Activated CD8-positive, alpha-beta memory T cell treated with anti-CD3 and anti-CD28 coated beads for 36 hours (primary cell): Measurements from ENCODE around the gene TTC34. TPM values are rescaled to one million over a fixed set of nuclear protein-coding genes. Genes with fewer than 3 reads are reported as not detected.
"Not testable (repeated sequence)": the region's sequence is repeated elsewhere in the genome, so short reads cannot be mapped to it uniquely, and the experiment has no call there.

Experiments used
- CTCF ChIA-PET: fragments of 350-600 bp; sonication (Branson Sonifier 250); formaldehyde crosslinking; loops from one replicate; lab custom pipeline; 2021; ENCODE audit warnings: antibody characterized with exemption; lab: Charles Lee
- POLR2A ChIA-PET: fragments of 350-600 bp; sonication (Branson Sonifier 250); formaldehyde crosslinking; loops from one replicate; lab custom pipeline; 2021; ENCODE audit warnings: antibody characterized with exemption; lab: Charles Lee
- total RNA-seq, 2 experiments: library from RNA; stranded (reverse); gene quantifications; one replicate each; pipeline ENCODE4 v1.2.3, GENCODE V29; 2021

Gene TTC34
- total RNA-seq, 2 experiments from 2014 or later = 1.0 to 1.1 TPM

GRCh38 chr1:2636733-2637132, 164.8 kb downstream of the TTC34 start:
- POLR2A ChIA-PET = interaction anchor here (1.1 kb wide), 1 partner anchor 10 kb away, joined by 3 read pairs; no protein-coding TSS in a partner anchor

GRCh38 chr1:2635361-2636010, 166.0 kb downstream of the TTC34 start:
- ChIA-PET CTCF (interaction anchor here (1.1 kb wide), 1 partner anchor 10 kb away, joined by 3 read pairs; no protein-coding TSS in a partner anchor), POLR2A (interaction anchor here (1.1 kb wide), 1 partner anchor 11 kb away, joined by 3 read pairs; no protein-coding TSS in a partner anchor)

More at GRCh38 chr1:2636733-2637132, 164.8 kb downstream of the TTC34 start:
- CTCF ChIA-PET = interaction anchor here (1.8 kb wide), 1 partner anchor 222 kb away, joined by 4 read pairs; no protein-coding TSS in a partner anchor

- ChIA-PET CTCF (no interaction called here), POLR2A (no interaction called here)
Observed at GRCh38 chr1:2633936-2634491, 167.5 kb downstream of the TTC34 start.

DNA sequence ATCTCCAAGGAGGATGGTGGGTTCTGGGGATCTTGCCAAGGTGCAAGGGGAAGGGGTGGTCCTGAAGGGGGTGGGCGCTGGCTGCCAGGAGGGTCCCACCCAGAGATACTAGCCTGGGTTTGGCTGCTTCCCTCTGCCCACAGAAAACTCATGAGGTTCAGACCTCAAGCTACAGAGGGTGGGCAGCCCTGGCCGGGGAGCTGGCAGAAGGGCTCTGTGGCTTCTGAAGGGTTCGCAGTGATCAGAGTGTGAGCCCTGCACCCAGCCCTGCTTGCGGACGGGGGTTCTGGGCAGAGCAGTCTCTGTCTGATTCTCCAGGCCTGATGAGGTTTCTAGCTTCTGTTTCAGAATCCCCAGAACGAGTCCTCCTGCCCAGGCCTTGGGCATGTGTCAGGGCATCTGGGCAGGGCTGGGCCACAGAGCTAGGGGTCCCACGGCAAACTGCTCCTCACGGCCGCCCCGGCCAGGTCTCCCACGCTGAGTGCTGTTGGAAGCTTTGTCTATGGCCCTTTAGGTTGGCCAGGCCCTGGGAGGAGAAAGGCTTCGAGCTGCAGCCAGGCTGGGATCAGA, 168.0 kb downstream of the TTC34 start:
- POLR2A ChIA-PET = no interaction called here
- CTCF ChIA-PET = no interaction called here

DNA sequence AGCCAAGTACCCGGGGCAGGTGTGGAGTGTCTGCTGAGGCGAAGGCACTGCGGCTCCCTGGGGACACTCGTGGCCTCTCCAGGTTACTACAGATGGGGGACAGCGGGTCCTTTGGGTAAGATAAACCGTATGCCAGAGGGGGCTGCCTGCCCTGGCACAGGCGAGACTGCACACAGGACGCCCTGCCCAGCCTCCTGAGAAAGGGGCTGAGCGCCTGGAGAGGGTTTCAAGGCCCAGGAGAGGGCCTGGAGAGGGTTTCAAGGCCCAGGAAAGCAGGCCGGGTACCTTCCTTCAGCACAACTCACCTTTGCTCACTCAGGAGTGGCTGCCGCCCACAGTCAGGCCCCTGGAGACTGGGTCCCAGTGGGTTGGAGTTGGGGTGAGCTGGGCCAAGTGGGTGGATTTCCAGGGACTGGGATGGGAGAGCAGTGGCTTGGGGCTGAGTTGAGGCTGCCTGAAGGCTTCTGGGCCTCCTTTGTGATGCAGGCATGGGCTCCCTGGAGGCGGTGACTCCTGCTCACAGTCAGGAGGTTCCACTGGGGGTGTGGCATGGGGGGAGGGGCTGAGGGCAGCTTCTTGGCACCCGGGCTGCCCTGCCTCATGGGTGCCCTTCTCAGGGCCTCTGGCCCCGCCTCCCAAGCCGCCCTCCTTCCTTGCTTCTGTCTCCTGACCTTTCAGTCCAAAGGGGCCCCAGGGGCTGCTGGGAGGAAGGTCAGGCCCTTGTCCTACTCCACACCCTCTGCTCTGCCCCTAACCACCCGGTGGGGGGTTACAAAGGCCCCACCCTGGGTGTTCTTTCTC, 168.7 kb downstream of the TTC34 start, which contains the start of gene MMEL1:
Gene MMEL1, minus strand, starts transcription at position 456 of the 801 bp plus-strand sequence. CDS start 3,532 bp downstream, outside the sequence.
- ChIA-PET POLR2A (no interaction called here), CTCF (no interaction called here)

DNA sequence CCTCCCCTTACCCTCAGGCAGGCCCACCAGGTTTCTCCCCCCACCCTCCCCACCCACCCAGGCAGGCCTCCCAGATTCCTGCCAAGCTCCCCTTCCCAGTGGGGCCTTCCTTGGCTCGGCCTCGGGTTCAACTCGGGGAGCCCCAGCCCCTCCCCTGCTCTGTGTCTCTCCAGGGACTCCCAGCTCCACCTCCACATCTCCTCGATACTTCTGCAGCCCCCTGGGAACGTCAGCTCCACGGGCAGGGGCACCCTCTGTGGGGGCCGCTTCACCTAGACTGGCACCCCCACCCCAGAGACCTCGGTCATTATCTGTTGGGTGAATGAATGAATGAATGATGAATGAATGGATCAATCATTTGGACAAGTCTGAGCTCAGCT, 169.5 kb downstream of the TTC34 start:
- CTCF ChIA-PET = no interaction called here
- POLR2A ChIA-PET = no interaction called here

DNA sequence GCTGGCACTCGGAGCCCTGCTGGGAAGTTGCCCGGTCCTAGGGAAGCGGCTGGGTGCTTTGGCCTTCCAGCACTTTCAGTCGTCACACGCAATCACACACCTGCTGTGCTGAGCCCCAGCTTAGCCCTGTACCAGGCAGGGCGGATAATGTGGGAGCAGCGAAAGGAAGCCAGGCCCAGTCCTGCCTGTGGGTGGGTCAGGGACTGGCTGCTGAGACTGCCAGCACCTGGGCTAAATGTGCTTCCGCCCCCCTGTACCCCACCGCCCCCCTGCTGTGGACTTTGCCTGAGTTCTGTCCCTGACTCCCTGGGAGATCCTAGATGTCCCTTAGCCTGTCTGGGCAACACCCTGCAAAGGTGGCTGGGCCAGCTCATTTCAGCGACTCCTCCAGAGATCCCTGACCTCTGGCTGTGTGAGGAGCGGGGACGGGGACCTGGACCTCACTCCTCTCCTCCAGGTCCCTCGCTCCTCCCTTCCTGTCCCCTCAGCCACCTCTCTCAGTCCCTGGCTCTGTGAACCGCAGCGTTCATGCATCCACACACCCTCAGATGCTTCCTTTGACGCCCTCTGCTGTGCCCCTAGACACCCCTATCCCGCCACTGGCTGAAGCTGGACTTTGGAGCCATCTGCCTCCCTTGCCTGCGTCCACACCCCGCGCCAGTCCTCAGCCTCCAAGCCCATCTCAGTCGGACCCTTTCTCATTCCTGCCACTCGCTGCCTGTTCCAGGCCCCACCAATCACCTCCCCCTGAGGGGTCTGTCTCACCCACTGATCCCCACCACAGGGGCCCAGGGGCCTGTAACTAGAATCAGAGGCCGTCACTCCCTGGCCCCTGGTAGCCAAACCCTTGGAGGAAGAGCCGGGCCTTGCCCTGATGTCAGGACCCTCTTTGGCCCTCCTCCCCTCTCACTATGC, 170.1 kb downstream of the TTC34 start:
- ChIA-PET CTCF (no interaction called here), POLR2A (no interaction called here)

DNA sequence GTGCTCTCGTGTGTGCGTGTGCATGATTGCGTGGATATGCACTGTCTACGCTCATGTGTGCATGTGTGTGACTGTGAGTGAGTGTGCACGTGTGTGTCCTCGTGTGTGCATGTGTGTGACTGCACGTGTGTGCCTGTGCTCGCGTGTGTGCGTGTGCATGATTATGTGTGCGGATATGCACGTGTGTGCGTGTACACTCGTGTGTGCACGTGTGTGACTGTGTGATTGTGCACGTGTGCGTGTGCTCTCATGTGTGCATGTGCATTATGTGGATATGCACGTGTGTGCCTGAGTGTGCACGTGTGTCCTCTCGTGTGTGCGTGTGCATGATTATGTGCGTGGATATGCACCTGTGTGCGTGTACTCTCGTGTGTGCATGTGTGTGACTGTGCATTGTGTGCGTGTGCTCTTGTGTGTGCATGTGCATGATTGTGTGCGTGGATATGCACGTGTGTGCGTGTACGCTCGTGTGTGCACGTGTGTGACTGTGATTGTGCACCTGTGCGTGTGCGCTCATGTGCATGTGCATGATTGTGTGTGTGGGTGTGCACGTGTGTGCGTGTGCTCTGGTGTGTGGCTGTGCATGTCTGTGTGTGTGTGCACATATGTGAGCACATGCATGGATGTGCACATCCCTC, 170.9 kb downstream of the TTC34 start:
- POLR2A ChIA-PET = no interaction called here
- CTCF ChIA-PET = no interaction called here

DNA sequence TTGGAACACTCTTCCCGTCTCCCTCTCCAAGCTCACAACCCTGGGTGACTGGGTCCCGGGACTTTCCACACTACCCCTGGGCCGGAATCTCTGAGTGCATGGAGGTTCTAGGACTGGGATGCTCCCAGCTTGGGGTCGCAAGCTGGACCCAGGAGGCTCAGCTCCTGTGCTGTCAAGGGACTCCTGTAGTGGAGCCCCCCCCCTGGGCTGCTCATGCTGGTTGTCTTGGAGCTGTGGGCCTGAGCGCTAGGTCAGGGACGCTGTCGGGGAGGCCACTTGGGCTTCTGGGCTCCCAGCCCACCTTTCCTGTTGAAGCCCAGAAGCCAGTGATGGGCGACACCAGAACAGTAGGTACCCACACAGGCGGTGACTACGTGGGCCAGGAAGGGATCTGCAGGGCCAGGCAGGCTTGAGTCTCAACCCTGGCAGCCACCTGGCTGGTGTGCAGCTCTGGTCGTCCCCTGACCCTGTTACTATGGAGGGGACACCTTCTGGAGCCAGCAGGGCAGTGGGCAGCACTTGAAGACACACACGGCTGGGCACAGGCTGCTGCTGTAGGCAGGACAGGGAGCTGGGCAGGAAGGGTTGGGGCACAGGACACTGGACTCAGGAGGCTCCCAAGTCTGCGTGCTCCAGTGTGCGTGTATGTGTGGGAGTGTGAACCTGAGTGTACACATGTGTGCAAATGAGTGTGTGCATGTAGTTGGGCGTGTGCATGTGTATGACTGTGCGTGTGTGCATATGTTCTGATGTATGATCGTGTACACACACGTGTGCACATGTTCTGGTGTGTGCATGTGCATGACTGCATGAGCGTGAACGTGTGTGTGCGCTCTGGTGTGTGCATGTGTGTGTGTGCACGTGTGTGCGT, 171.6 kb downstream of the TTC34 start:
- ChIA-PET CTCF (interaction anchor here (0.6 kb wide), 1 partner anchor 209 kb away, joined by 4 read pairs; no protein-coding TSS in a partner anchor), POLR2A (interaction anchor here (0.6 kb wide), 1 partner anchor 8 kb away, joined by 3 read pairs; no protein-coding TSS in a partner anchor)

DNA sequence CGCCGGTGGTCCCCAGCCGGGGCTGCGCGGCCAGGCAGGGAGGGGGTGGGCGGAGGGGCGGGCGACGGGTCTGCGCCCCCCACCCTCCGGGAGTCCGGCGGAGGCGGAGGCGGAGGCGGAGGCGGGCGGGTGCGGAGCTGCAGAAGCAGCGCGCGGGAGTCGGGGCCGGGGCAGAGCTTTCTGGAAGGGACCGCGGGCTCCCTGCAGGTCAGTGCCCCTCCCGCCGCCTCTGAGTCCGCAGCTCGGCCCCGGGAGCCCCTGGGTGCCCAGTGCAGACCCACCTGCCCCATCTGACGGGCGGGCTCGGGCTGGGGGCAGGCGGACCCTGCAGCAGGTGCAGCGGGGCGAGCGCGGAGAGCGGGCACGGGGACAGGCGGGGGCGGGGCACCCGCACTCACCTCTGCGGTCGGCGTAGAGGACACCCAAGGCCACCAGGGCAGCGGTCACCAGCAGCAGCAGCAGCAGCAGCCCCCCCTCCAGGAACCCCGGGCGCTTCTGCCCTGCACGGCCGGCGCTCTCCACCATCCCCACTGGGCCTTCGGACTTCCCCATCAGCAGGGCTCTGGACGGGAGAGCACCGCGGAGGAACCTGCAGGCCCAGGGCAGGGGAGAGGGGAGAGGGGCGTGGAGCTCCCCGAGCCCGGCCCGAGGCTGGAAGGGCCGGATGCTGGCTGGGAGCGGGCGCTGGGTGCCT, 172.4 kb downstream of the TTC34 start:
- POLR2A ChIA-PET = interaction anchor here (0.6 kb wide), 1 partner anchor 8 kb away, joined by 3 read pairs; no protein-coding TSS in a partner anchor
- CTCF ChIA-PET = no interaction called here

- ChIA-PET POLR2A (no interaction called here), CTCF (no interaction called here)
Observed at GRCh38 chr1:2628191-2628932, 173.1 kb downstream of the TTC34 start.

- ChIA-PET CTCF (no interaction called here), POLR2A (no interaction called here)
Observed at GRCh38 chr1:2627746-2628145, 173.7 kb downstream of the TTC34 start.

- CTCF ChIA-PET, POLR2A ChIA-PET: not testable (repeated sequence)
Observed at GRCh38 chr1:2625748-2626147, 175.7 kb downstream of the TTC34 start.

DNA sequence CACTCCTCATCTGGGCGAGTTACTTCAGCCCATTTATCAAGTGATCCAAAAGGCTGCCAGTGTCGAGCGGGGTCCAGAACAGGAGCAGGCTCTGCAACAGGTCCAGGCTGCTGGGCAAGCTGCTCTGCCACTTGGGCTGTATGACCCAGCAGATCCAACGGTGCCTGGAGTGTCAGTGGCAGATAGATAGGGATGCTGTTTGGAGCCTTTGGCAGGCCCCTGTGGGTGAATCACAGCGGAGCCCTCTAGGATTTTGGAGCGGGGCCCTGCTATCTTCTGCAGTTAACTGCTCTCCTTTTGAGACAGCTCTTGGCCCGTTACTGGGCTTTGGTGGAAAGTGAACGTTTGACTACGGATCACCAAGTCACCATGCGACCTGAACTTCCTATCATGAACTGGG, 176.2 kb downstream of the TTC34 start:
- ChIA-PET POLR2A (no interaction called here), CTCF (no interaction called here)

GRCh38 chr1:2624735-2625300, 176.7 kb downstream of the TTC34 start:
- ChIA-PET POLR2A (no interaction called here), CTCF (no interaction called here)
